ENCODE results near the gene AGO3. TPM values are rescaled to one million over a fixed set of nuclear protein-coding genes. Genes with fewer than 3 reads are reported as not detected.

The AGO3 gene
- total and polyA plus RNA-seq, 2 donors (not counting 3 experiments of a cell fraction or from before 2014, with no cell fraction given): 10.4 to 21.1 TPM

DNA sequence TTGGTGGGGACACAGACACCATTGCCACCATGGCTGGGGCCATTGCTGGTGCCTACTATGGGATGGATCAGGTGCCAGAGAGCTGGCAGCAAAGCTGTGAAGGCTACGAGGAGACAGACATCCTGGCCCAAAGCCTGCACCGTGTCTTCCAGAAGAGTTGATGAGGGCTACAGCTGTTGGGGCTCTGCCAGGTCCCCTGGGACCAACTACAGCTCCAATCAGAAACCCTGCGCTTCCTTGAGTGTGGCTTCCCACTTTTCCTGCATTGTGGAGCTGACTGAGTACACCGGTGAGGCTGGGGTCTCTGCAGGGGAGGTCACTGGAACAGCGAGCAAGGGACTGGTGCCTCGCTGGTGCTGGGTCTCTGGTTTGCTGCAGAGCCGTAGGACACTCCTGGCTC lies 162.3 kb downstream of the AGO3 start:
- Histone ChIP-seq H3K79me2 (ENCODE audit: control insufficient read depth, insufficient read depth, low read length) (peaks cover 22% of the 10 kb centered on the region), H3K9me3 (replicated peaks; ENCODE audit: control insufficient read depth, insufficient read depth, low read length) (no peaks in the 10 kb centered on the region), H3K27ac (ENCODE audit: insufficient read depth, low read depth, low read length) (no peak overlapping the region), H3K36me3 (ENCODE audit: control insufficient read depth in 2 of 2, extremely low read depth in 1 of 2, insufficient read depth in 2 of 2, low read length in 2 of 2) (peaks cover 16 to 38% of the 10 kb centered on the region in 2 experiments), H3K9ac (replicated peaks; ENCODE audit: extremely low read depth, insufficient read depth, low read length) (no peak overlapping the region), H3K4me1 (ENCODE audit: control insufficient read depth, extremely low read depth, insufficient read depth, low read length) (peaks cover 7% of the 10 kb centered on the region), H2AFZ (ENCODE audit: low read depth, low read length) (no peak overlapping the region), H3K9me1 (replicated peaks; ENCODE audit: control insufficient read depth, extremely low read depth, insufficient read depth, low read length) (no peaks in the 10 kb centered on the region), H3K27me3 (ENCODE audit: control insufficient read depth in 2 of 2, insufficient read depth in 2 of 2, low read length in 2 of 2) (no peaks in the 10 kb centered on the region), H3K4me2 (ENCODE audit: insufficient read depth, low read length) (no peak overlapping the region), H3K4me3 (replicated peaks in 1 of 3; ENCODE audit: insufficient read depth in 1 of 3, low read depth in 1 of 3, low read length in 3 of 3) (no peak overlapping the region), H4K20me1 (replicated peaks; ENCODE audit: control insufficient read depth, extremely low read depth, insufficient read depth, low read length) (no peaks in the 10 kb centered on the region)
- BruUV-seq (replicated peaks): no TSS peak
- intact Hi-C loops (cut with micrococcal nuclease) (no loop called here), dilution Hi-C loops (cut with MboI; ENCODE audit: extremely low pct_ligation_motif_present, low sequenced_read_pairs) (no loop called here)
- TF ChIP-seq, protein P1, sequence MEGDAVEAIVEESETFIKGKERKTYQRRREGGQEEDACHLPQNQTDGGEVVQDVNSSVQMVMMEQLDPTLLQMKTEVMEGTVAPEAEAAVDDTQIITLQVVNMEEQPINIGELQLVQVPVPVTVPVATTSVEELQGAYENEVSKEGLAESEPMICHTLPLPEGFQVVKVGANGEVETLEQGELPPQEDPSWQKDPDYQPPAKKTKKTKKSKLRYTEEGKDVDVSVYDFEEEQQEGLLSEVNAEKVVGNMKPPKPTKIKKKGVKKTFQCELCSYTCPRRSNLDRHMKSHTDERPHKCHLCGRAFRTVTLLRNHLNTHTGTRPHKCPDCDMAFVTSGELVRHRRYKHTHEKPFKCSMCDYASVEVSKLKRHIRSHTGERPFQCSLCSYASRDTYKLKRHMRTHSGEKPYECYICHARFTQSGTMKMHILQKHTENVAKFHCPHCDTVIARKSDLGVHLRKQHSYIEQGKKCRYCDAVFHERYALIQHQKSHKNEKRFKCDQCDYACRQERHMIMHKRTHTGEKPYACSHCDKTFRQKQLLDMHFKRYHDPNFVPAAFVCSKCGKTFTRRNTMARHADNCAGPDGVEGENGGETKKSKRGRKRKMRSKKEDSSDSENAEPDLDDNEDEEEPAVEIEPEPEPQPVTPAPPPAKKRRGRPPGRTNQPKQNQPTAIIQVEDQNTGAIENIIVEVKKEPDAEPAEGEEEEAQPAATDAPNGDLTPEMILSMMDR (IDR thresholded peaks at IDR 0.05; ENCODE audit: extremely low read depth in 1 of 2, insufficient read depth in 1 of 2, low read depth in 1 of 2, low read length in 2 of 2): no peak
- TF ChIP-seq GATA2 (IDR thresholded peaks at IDR 0.05; ENCODE audit: insufficient read depth, insufficient read length, low read depth, low read length) (no peak), MYC (IDR thresholded peaks at IDR 0.05; ENCODE audit: low read depth, low read length) (no peak), POLR2A (IDR thresholded peaks at IDR 0.05; ENCODE audit: low read depth, low read length) (no peak), EZH2 (IDR thresholded peaks at IDR 0.05; ENCODE audit: borderline replicate concordance, low read depth, low read length, severe bottlenecking) (no peak), FOS (IDR thresholded peaks at IDR 0.05; ENCODE audit: borderline replicate concordance, insufficient read depth, low read length) (no peak), JUN (IDR thresholded peaks at IDR 0.05; ENCODE audit: borderline replicate concordance, insufficient read depth, insufficient read length, low read depth) (no peak), POLR2AphosphoS5 (IDR thresholded peaks at IDR 0.05; ENCODE audit: insufficient read depth, low read depth, low read length) (no peak)
- TF ChIP-seq, protein P2, sequence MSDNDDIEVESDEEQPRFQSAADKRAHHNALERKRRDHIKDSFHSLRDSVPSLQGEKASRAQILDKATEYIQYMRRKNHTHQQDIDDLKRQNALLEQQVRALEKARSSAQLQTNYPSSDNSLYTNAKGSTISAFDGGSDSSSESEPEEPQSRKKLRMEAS (IDR thresholded peaks at IDR 0.05; ENCODE audit: insufficient read depth, insufficient read length): no peak
- FAIRE-seq: no peak
- POLR2A ChIA-PET: no interaction called here
- no peak for DNase-seq (ENCODE audit: low read depth, low spot score)
- CTCF ChIA-PET: interaction anchor here (1.5 to 2.3 kb wide), 2 partner anchors 42 to 192 kb away, joined by 5 read pairs; no protein-coding TSS in a partner anchor

Measured in endothelial cell of umbilical vein (primary cell).